AG09309 (cell line): Measurements from ENCODE around the gene PFDN4.

ENCODE experiments used
- DNase-seq: peaks from one replicate; pipeline ENCODE4 v3.0.0-alpha.2; 2010; ENCODE audit warnings: low read depth
- H3K4me3 ChIP-seq: 2 replicates; pipeline ENCODE4 v1.5.1; 2011; ENCODE audit warnings: mild to moderate bottlenecking, low read depth, low read length, moderate library complexity; ENCODE audit not compliant: control insufficient read depth
- TF ChIP-seq, protein P1 (sequence below): IDR thresholded peaks from 2 replicates; pipeline ENCODE4 v1.5.1; 2011; ENCODE audit warnings: mild to moderate bottlenecking, low read depth, low read length, inconsistent platforms; ENCODE audit not compliant: insufficient read depth, control insufficient read depth; ENCODE audit errors: missing control alignments

The PFDN4 gene

DNA sequence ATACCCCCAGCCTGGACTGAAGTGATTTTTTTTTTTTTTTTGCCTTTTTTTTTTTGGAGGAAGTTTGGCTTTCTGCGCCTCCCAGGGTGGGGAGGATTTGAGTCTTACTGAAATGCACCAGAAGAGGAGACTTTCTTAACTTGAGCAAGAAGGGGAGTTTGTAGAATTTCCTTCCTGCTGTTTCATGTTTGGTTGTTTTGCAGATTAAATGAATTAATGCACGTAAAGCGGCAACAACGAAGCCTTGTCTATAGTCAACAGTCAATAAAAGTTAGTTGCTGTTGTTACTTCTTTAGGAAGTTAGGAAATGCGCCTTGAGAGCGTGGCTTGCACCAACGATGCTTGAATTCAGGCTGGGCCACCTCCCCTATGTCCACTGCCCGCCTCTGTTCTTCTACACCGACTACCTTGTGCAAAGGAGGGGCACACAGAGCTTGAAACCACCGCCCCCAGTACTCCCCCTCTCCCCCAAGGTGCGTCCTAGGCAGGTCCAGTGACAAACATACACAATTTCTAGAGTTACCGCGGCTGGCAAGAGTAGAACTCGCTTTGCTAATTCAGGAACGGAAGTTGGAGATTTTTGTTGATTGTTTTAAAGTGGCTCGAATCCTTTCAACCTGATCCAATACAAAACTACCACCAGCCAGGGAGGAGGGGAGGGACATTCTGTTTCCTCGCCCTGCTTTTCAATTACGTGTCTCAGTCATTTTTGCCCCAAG is 33.3 kb upstream of the PFDN4 start:
- no peak overlapping the region for H3K4me3 ChIP-seq
- DNase-seq: no peak
- TF ChIP-seq, protein P1, sequence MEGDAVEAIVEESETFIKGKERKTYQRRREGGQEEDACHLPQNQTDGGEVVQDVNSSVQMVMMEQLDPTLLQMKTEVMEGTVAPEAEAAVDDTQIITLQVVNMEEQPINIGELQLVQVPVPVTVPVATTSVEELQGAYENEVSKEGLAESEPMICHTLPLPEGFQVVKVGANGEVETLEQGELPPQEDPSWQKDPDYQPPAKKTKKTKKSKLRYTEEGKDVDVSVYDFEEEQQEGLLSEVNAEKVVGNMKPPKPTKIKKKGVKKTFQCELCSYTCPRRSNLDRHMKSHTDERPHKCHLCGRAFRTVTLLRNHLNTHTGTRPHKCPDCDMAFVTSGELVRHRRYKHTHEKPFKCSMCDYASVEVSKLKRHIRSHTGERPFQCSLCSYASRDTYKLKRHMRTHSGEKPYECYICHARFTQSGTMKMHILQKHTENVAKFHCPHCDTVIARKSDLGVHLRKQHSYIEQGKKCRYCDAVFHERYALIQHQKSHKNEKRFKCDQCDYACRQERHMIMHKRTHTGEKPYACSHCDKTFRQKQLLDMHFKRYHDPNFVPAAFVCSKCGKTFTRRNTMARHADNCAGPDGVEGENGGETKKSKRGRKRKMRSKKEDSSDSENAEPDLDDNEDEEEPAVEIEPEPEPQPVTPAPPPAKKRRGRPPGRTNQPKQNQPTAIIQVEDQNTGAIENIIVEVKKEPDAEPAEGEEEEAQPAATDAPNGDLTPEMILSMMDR: no peak

DNA sequence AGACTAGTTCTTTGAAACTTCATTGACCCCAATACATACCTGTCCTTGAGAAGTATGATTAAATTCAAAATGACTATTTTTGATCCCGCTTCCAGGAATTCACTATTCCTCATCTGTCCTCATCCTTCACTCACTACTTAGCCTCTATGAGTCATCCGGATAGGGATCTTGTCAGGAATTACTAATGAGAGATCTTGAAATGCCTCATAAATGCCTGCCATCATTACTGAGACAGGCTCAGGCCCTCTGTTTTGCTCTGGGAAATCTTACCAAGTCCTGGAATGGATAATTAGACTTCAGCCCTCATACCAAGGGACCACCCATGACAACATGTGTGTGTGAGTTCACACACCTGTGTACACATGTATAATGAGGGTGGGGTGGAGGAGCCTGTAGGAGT is 31.3 kb upstream of the PFDN4 start:
- H3K4me3 ChIP-seq: no peak overlapping the region
- TF ChIP-seq, protein P1: no peak
- no peak for DNase-seq

DNA sequence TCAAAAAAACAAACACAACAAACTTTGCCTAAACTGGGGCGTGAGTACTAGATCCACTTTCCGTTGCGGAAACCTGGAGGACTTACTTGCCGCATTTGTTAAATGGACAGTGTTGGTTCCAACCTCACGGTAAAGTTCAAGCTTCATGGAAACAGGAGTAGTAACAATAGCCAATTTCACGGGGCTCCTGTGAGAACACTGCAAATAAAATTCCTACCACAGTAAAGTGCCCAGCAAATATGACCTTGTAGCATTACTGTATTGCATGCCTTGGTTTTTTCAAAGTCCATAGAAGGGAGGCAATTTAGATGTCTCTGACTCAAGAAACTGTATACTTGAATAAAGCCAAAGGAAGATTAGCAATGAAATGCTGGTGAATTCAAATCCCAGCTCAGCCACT is 30.5 kb upstream of the PFDN4 start:
- DNase-seq: no peak
- H3K4me3 ChIP-seq: no peak overlapping the region
- TF ChIP-seq, protein P1: no peak

DNA sequence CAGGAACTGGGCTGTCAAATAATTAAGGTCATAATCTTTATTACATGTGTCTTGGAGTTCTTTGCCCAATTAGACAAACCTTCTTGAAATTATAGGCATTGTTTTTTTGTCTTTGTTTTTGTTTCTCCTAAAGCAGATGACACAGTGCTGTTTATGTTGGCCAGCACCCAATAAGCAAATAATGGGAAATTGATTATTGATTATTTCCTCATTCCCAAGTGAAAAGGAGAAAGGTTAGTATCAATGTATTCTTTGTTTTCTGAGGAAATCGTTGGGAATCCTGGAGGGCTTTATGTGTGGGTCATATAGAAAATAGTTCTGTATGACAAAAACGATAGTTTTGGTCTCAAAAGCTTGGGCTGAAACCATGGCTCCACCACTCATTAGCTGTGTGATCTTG is 29.6 kb upstream of the PFDN4 start:
- no peak for DNase-seq
- TF ChIP-seq, protein P1: no peak
- H3K4me3 ChIP-seq: no peak overlapping the region

DNA sequence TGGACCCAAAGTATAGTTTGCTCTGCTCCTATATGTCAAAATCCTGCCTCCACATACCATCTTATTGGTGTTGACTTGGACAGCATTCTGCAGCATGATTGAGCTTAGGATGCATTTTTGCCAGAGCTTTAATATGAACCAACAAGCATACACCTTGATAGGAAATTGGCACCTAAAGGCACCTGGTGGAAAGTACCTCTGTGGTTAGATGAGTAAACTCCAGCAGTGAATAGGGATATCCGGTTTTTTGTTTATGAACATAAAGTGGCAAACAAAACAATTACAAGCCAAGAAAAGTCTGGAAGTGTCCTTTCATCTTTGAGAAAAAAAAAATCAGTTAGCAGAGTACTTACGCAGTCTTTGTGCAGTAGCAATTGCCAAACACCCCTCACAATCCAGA is 27.9 kb upstream of the PFDN4 start:
- DNase-seq: no peak
- TF ChIP-seq, protein P1: no peak
- H3K4me3 ChIP-seq: no peak overlapping the region

DNA sequence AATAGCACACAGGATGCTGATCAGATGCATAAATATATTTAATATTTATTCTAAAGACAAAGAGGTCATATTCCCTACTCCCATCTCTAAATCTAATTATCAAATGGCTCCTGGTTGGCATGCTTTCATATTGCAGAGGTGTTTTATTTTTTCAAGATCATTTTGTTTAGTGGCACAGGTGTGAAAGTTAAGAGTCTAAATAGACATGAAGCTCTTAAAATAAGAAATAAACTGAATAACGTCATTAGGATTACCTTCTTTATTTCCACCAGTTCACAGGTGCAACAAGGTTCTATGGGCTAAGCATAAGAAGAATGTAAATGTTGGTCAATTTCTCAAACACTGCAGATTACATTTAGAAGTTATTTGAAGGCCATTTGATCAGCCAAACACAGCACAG is 27.0 kb upstream of the PFDN4 start:
- TF ChIP-seq, protein P1: no peak
- H3K4me3 ChIP-seq: no peak overlapping the region
- DNase-seq: no peak

DNA sequence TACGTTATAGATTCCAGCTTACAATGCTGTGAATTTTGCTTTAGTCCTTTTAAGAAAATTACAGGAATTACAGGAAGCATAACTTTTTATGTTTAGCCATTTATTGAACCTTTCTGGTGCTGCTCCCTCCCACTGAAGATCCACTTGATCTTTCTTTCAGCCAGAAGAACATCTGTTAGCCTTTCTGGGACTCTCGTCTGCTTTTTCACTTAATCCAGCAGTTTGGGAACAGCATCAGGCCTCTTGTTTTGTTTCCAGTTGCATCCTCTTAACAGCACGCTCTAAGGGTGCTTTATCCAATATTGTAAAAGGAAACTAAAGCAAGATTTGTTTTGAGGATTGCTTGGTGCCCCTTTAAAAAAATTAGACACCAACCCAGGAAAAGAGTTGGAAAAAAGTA is 23.8 kb upstream of the PFDN4 start:
- TF ChIP-seq, protein P1: no peak
- DNase-seq: no peak
- H3K4me3 ChIP-seq: no peak overlapping the region
